H9 (cell line): ENCODE results near the gene CORIN. TPM values are rescaled to one million over a fixed set of nuclear protein-coding genes. Genes with fewer than 3 reads are reported as not detected.

Experiments
- DNase-seq: peaks from one replicate; pipeline ENCODE4 v3.0.0-alpha.2; 2017
- H2AFZ ChIP-seq: one replicate; pipeline ENCODE4 v1.6.1; 2013; ENCODE audit warnings: mild to moderate bottlenecking, low read length, control low read depth, moderate library complexity
- H2AK5ac ChIP-seq: 2 replicates; pipeline ENCODE4 v1.6.1; 2013; ENCODE audit warnings: low read length, control low read depth, mixed read lengths; ENCODE audit not compliant: insufficient read length
- H2BK120ac ChIP-seq: one replicate; pipeline ENCODE4 v1.6.1; 2013; ENCODE audit warnings: low read depth, mild to moderate bottlenecking, low read length, control low read depth, inconsistent platforms; ENCODE audit not compliant: poor library complexity, severe bottlenecking
- H2BK12ac ChIP-seq: 2 replicates; pipeline ENCODE4 v1.6.1; 2013; ENCODE audit warnings: low read length, control low read depth, mixed read lengths, low read depth; ENCODE audit not compliant: insufficient read length
- H2BK15ac ChIP-seq: 2 replicates; pipeline ENCODE4 v1.6.1; 2013; ENCODE audit warnings: low read depth, low read length, control low read depth
- H2BK20ac ChIP-seq: one replicate; pipeline ENCODE4 v1.6.1; 2013; ENCODE audit warnings: low read depth, mild to moderate bottlenecking, low read length, control low read depth, inconsistent platforms; ENCODE audit not compliant: poor library complexity, severe bottlenecking
- H2BK5ac ChIP-seq: 2 replicates; pipeline ENCODE4 v1.6.1; 2013; ENCODE audit warnings: low read length, control low read depth, mixed read lengths; ENCODE audit not compliant: insufficient read length
- H3K14ac ChIP-seq: 2 replicates; pipeline ENCODE4 v1.6.1; 2013; ENCODE audit warnings: low read length, control low read depth; ENCODE audit not compliant: insufficient read depth
- H3K18ac ChIP-seq: 2 replicates; pipeline ENCODE4 v1.6.1; 2013; ENCODE audit warnings: low read depth, mild to moderate bottlenecking, mixed read lengths, low read length, control low read depth; ENCODE audit not compliant: insufficient read length
- H3K23ac ChIP-seq: 2 replicates; pipeline ENCODE4 v1.6.1; 2013; ENCODE audit warnings: low read length, control low read depth, mixed read lengths, low read depth; ENCODE audit not compliant: insufficient read length
- H3K23me2 ChIP-seq: 2 replicates; pipeline ENCODE4 v1.6.1; 2013; ENCODE audit warnings: low read depth, mild to moderate bottlenecking, mixed read lengths, low read length, control low read depth; ENCODE audit not compliant: insufficient read length, poor library complexity, severe bottlenecking
- H3K27ac ChIP-seq: 2 replicates; pipeline ENCODE4 v1.5.1; 2013; ENCODE audit warnings: low read length, control low read depth, mixed read lengths, low read depth; ENCODE audit not compliant: insufficient read length
- H3K27me3 ChIP-seq: 2 replicates; pipeline ENCODE4 v1.6.1; 2013; ENCODE audit warnings: low read length, control low read depth, inconsistent platforms; ENCODE audit not compliant: insufficient read depth
- H3K4ac ChIP-seq: 2 replicates; pipeline ENCODE4 v1.6.1; 2013; ENCODE audit warnings: low read depth, mild to moderate bottlenecking, control low read depth, inconsistent platforms, low read length, moderate library complexity
- H3K4me1 ChIP-seq: 2 replicates; pipeline ENCODE4 v1.6.1; 2013; ENCODE audit warnings: low read length, control low read depth, inconsistent platforms; ENCODE audit not compliant: insufficient read depth
- H3K4me2 ChIP-seq: 2 replicates; pipeline ENCODE4 v1.6.1; 2013; ENCODE audit warnings: low read length, control low read depth, mixed read lengths; ENCODE audit not compliant: insufficient read length, insufficient read depth
- H3K56ac ChIP-seq: 2 replicates; pipeline ENCODE4 v1.6.1; 2013; ENCODE audit warnings: low read depth, mild to moderate bottlenecking, mixed read lengths, low read length, control low read depth; ENCODE audit not compliant: insufficient read length
- H3K79me1 ChIP-seq: 2 replicates; pipeline ENCODE4 v1.6.1; 2013; ENCODE audit warnings: low read depth, mild to moderate bottlenecking, moderate library complexity, low read length, control low read depth, inconsistent platforms; ENCODE audit not compliant: insufficient read depth, poor library complexity, severe bottlenecking
- H3K79me2 ChIP-seq: 2 replicates; pipeline ENCODE4 v1.6.1; 2013; ENCODE audit warnings: low read length, control low read depth, inconsistent platforms; ENCODE audit not compliant: insufficient read depth
- H3K9ac ChIP-seq: 2 replicates; pipeline ENCODE4 v1.6.1; 2013; ENCODE audit warnings: low read length, control low read depth, mixed read lengths; ENCODE audit not compliant: insufficient read length; ENCODE audit errors: extremely low read depth
- H3K9me3 ChIP-seq: one replicate; pipeline ENCODE4 v1.6.1; 2013; ENCODE audit warnings: low read depth, low read length, inconsistent platforms; ENCODE audit not compliant: control insufficient read depth
- H3T11ph ChIP-seq: one replicate; pipeline ENCODE4 v1.6.1; 2013; ENCODE audit warnings: mild to moderate bottlenecking, low read length, control low read depth, inconsistent platforms
- H4K20me1 ChIP-seq: one replicate; pipeline ENCODE4 v1.6.1; 2013; ENCODE audit not compliant: control insufficient read depth, insufficient read length, insufficient read depth
- H4K5ac ChIP-seq: 2 replicates; pipeline ENCODE4 v1.6.1; 2013; ENCODE audit warnings: low read depth, mild to moderate bottlenecking, mixed read lengths, low read length, control low read depth; ENCODE audit not compliant: insufficient read length
- H4K8ac ChIP-seq: replicated peaks from 2 replicates; pipeline ENCODE4 v1.6.1; 2013; ENCODE audit warnings: low read length, control low read depth, mixed read lengths, low read depth; ENCODE audit not compliant: insufficient read length
- H4K91ac ChIP-seq: 2 replicates; pipeline ENCODE4 v1.6.1; 2013; ENCODE audit warnings: low read depth, mild to moderate bottlenecking, moderate library complexity, mixed read lengths, low read length, control low read depth; ENCODE audit not compliant: insufficient read length
- H3K27ac Mint-ChIP-seq, 3 experiments: 2 replicates in 2 of 3; 3 replicates in 1 of 3; pipeline ENCODE4 v1.8.0; 2020 to 2021; ENCODE audit warnings: mixed read lengths in 3 of 3, mild to moderate bottlenecking in 1 of 3, moderate library complexity in 1 of 3
- H3K27me3 Mint-ChIP-seq: 2 replicates; pipeline ENCODE4 v1.8.0; 2021; ENCODE audit warnings: low read depth, mild to moderate bottlenecking, moderate library complexity, mixed read lengths
- H3K36me3 Mint-ChIP-seq, 3 experiments: 2 replicates in 2 of 3; 3 replicates in 1 of 3; pipeline ENCODE4 v1.8.0; 2020 to 2021; ENCODE audit warnings: low read depth in 3 of 3, mixed read lengths in 3 of 3; ENCODE audit not compliant: insufficient read depth in 1 of 3
- H3K4me1 Mint-ChIP-seq, 2 experiments: 2 replicates each; pipeline ENCODE4 v1.8.0; 2020; ENCODE audit warnings: mixed read lengths in 2 of 2
- H3K4me3 Mint-ChIP-seq, 2 experiments: 2 replicates in 1 of 2; 3 replicates in 1 of 2; pipeline ENCODE4 v1.8.0; 2020 to 2021; ENCODE audit warnings: mild to moderate bottlenecking in 2 of 2, mixed read lengths in 2 of 2, moderate library complexity in 1 of 2
- H3K9me3 Mint-ChIP-seq, 2 experiments: 2 replicates in 1 of 2; 3 replicates in 1 of 2; pipeline ENCODE4 v1.8.0; 2020; ENCODE audit warnings: mild to moderate bottlenecking in 2 of 2, mixed read lengths in 2 of 2, moderate library complexity in 1 of 2
- WGBS: extraction: QIAGEN DNeasy Blood & Tissue Kit; methylation state at CpG from one replicate; pipeline ENCODE4 v1.1.7; 2013; ENCODE audit warnings: missing lambda C conversion rate, low lambda C conversion rate, mixed read lengths; ENCODE audit not compliant: insufficient read length; ENCODE audit errors: extremely low coverage; 5-methylcytosine and 5-hydroxymethylcytosine counted together
- total RNA-seq: library from RNA; stranded (reverse); gene quantifications from 2 replicates; pipeline ENCODE4 v1.2.1, GENCODE V29; 2021
- TF ChIP-seq, protein P1 (sequence below): fragments of 200-600 bp; sonication (generic); conservative IDR thresholded peaks from 3 replicates; pipeline ENCODE4 v1.8.0; 2021; ENCODE audit warnings: antibody characterized with exemption, mild to moderate bottlenecking

The CORIN gene
- total RNA-seq, 1 experiment from 2014 or later = 0.39 TPM

DNA sequence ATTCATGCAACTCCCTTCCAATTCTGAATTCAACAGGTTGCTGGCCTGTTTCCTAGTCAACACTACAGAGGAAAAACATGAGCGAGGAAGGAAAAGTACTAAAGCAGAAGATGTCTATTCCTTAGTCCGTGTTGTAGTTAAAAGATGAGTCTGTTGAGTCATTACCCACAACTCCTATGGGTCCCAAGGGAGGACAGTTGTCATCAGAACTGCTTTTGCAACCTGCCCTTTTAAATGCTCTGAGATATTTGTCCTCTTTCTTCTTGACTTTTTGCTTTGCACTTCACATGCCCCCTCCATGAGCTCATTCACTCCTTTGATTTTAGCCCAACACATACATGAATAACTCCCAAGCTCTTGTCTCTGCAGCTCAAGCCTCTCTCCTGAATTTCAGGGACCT lies 119.2 kb downstream of the CORIN start:
- TF ChIP-seq, protein P1, sequence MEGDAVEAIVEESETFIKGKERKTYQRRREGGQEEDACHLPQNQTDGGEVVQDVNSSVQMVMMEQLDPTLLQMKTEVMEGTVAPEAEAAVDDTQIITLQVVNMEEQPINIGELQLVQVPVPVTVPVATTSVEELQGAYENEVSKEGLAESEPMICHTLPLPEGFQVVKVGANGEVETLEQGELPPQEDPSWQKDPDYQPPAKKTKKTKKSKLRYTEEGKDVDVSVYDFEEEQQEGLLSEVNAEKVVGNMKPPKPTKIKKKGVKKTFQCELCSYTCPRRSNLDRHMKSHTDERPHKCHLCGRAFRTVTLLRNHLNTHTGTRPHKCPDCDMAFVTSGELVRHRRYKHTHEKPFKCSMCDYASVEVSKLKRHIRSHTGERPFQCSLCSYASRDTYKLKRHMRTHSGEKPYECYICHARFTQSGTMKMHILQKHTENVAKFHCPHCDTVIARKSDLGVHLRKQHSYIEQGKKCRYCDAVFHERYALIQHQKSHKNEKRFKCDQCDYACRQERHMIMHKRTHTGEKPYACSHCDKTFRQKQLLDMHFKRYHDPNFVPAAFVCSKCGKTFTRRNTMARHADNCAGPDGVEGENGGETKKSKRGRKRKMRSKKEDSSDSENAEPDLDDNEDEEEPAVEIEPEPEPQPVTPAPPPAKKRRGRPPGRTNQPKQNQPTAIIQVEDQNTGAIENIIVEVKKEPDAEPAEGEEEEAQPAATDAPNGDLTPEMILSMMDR = no peak
- H3K9me3 Mint-ChIP-seq = no peaks in the 10 kb centered on the region
- no peak overlapping the region for H3K56ac ChIP-seq

More for the DNA sequence above, 119.2 kb downstream of the CORIN start:
- Histone ChIP-seq H3K4me2 (no peak overlapping the region), H4K20me1 (no peaks in the 10 kb centered on the region), H3K18ac (no peak overlapping the region), H3K79me1 (no peaks in the 10 kb centered on the region), H4K8ac (no peak overlapping the region), H3T11ph (no peak overlapping the region), H3K27me3 (no peaks in the 10 kb centered on the region), H2BK5ac (no peak overlapping the region), H4K5ac (no peak overlapping the region), H2BK15ac (no peak overlapping the region), H3K14ac (no peak overlapping the region), H3K23me2 (no peaks in the 10 kb centered on the region), H3K23ac (no peak overlapping the region), H2AFZ (no peak overlapping the region), H3K27ac (no peak overlapping the region), H3K4ac (no peak overlapping the region), H3K9ac (no peak overlapping the region), H4K91ac (no peak overlapping the region), H3K79me2 (no peaks in the 10 kb centered on the region), H2AK5ac (no peak overlapping the region), H2BK12ac (no peak overlapping the region), H2BK20ac (no peak overlapping the region), H3K4me1 (peaks cover 2% of the 10 kb centered on the region; the same call in 1 of the 2 replicates), H3K9me3 (no peaks in the 10 kb centered on the region), H2BK120ac (no peak overlapping the region)
- DNase-seq = no peak
- H3K4me1 Mint-ChIP-seq = peaks cover 15 to 16% of the 10 kb centered on the region in 2 experiments
- no CpG with 5 or more reads among the region's 2 CpGs for WGBS
- no peaks in the 10 kb centered on the region for H3K36me3 Mint-ChIP-seq
- H3K27me3 Mint-ChIP-seq = peaks cover 3% of the 10 kb centered on the region
- no peak overlapping the region for H3K27ac Mint-ChIP-seq
- H3K4me3 Mint-ChIP-seq = no peak overlapping the region
